GM23338 (cell line): ENCODE results near the gene SFXN5.

Experiments
- CREB1 ChIP-seq: fragments of 250-450 bp; sonication (Bioruptor Pico); IDR thresholded peaks from 2 replicates; pipeline ENCODE4 v1.5.0; 2020; ENCODE audit warnings: low read depth, mild to moderate bottlenecking, moderate library complexity
- EZH2 ChIP-seq: fragments of 200-600 bp; sonication (generic); IDR thresholded peaks from one replicate; pipeline ENCODE4 v1.8.0; 2017; ENCODE audit warnings: antibody characterized with exemption, mild to moderate bottlenecking, low read depth; ENCODE audit not compliant: unreplicated experiment
- EZH2phosphoT487 ChIP-seq: fragments of 200-600 bp; sonication (generic); IDR thresholded peaks from one replicate; pipeline ENCODE4 v1.8.1; 2018; ENCODE audit warnings: antibody characterized with exemption; ENCODE audit not compliant: unreplicated experiment
- JUNB ChIP-seq: IDR thresholded peaks from one replicate; pipeline ENCODE4 v1.6.1; 2016; ENCODE audit warnings: antibody characterized with exemption; ENCODE audit not compliant: unreplicated experiment
- NANOG ChIP-seq: IDR thresholded peaks from 2 replicates; pipeline ENCODE4 v1.6.1; 2016; ENCODE audit warnings: antibody characterized with exemption, borderline replicate concordance
- POLR2AphosphoS5 ChIP-seq: IDR thresholded peaks from 2 replicates; pipeline ENCODE4 v1.6.1; 2016; ENCODE audit warnings: antibody characterized with exemption, low read depth
- STAT1 ChIP-seq: IDR thresholded peaks from one replicate; pipeline ENCODE4 v1.6.1; 2016; ENCODE audit warnings: antibody characterized with exemption; ENCODE audit not compliant: unreplicated experiment
- ZNF331 ChIP-seq: fragments of 250-450 bp; sonication (Bioruptor Pico); IDR thresholded peaks from 2 replicates; pipeline ENCODE4 v1.5.0; 2020; ENCODE audit warnings: low read depth, mild to moderate bottlenecking, moderate library complexity
- TF ChIP-seq, protein P1 (sequence below), 2 experiments: fragments of 200-600 bp in 1 of 2; sonication (generic) in 1 of 2; conservative IDR thresholded peaks; 2 replicates each; pipeline versions ENCODE4 v1.5.1 to v1.6.1; 2016 to 2017; ENCODE audit warnings: antibody characterized with exemption in 2 of 2, low read depth in 2 of 2, mild to moderate bottlenecking in 2 of 2, moderate library complexity in 1 of 2
- TF ChIP-seq, protein P2 (sequence below): IDR thresholded peaks from one replicate; pipeline ENCODE4 v1.6.1; 2018; ENCODE audit warnings: antibody characterized with exemption; ENCODE audit not compliant: unreplicated experiment
- TF ChIP-seq, protein P3 (sequence below): IDR thresholded peaks from 2 replicates; pipeline ENCODE4 v1.6.1; 2016; ENCODE audit warnings: antibody characterized with exemption

DNA sequence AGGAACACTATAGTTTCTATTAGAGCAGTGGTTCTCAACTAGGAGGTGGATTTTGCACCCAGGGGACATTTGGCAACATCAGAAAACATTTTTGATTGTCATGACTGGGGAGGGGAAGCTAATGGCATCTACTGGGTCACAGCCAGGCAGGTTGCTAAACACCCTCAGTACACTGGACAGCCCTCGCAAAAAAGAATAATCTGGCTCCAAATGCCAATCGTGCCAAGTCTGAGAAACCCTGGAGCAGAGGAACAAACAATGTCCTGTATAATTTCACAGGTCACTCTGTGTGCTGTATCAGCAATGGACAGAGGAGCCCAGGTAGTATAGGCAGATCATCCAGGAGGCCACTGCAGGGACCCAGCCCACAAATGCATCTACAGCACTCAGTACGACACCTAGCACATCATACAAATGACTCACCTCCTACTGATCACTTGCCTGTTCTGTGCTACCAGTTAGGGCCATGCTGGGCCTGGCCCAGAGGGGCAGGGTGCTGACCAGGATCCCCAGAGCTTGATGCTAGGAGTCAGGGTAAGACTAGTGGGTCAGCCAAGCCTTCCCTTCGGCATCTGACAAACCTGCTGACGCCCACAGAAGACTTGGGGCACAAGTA is 37.6 kb downstream of the SFXN5 start:
- TF ChIP-seq, protein P1, sequence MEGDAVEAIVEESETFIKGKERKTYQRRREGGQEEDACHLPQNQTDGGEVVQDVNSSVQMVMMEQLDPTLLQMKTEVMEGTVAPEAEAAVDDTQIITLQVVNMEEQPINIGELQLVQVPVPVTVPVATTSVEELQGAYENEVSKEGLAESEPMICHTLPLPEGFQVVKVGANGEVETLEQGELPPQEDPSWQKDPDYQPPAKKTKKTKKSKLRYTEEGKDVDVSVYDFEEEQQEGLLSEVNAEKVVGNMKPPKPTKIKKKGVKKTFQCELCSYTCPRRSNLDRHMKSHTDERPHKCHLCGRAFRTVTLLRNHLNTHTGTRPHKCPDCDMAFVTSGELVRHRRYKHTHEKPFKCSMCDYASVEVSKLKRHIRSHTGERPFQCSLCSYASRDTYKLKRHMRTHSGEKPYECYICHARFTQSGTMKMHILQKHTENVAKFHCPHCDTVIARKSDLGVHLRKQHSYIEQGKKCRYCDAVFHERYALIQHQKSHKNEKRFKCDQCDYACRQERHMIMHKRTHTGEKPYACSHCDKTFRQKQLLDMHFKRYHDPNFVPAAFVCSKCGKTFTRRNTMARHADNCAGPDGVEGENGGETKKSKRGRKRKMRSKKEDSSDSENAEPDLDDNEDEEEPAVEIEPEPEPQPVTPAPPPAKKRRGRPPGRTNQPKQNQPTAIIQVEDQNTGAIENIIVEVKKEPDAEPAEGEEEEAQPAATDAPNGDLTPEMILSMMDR (conservative IDR thresholded peaks at IDR 0.05; ENCODE audit: low read depth in 2 of 2): no peak
- TF ChIP-seq, protein P2, sequence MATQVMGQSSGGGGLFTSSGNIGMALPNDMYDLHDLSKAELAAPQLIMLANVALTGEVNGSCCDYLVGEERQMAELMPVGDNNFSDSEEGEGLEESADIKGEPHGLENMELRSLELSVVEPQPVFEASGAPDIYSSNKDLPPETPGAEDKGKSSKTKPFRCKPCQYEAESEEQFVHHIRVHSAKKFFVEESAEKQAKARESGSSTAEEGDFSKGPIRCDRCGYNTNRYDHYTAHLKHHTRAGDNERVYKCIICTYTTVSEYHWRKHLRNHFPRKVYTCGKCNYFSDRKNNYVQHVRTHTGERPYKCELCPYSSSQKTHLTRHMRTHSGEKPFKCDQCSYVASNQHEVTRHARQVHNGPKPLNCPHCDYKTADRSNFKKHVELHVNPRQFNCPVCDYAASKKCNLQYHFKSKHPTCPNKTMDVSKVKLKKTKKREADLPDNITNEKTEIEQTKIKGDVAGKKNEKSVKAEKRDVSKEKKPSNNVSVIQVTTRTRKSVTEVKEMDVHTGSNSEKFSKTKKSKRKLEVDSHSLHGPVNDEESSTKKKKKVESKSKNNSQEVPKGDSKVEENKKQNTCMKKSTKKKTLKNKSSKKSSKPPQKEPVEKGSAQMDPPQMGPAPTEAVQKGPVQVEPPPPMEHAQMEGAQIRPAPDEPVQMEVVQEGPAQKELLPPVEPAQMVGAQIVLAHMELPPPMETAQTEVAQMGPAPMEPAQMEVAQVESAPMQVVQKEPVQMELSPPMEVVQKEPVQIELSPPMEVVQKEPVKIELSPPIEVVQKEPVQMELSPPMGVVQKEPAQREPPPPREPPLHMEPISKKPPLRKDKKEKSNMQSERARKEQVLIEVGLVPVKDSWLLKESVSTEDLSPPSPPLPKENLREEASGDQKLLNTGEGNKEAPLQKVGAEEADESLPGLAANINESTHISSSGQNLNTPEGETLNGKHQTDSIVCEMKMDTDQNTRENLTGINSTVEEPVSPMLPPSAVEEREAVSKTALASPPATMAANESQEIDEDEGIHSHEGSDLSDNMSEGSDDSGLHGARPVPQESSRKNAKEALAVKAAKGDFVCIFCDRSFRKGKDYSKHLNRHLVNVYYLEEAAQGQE: no peak
- TF ChIP-seq EZH2 (no peak), POLR2AphosphoS5 (no peak), JUNB (no peak), CREB1 (CRISPR knock-in tag) (no peak), EZH2phosphoT487 (no peak), STAT1 (no peak), ZNF331 (CRISPR knock-in tag) (no peak), NANOG (no peak)
- TF ChIP-seq, protein P3, sequence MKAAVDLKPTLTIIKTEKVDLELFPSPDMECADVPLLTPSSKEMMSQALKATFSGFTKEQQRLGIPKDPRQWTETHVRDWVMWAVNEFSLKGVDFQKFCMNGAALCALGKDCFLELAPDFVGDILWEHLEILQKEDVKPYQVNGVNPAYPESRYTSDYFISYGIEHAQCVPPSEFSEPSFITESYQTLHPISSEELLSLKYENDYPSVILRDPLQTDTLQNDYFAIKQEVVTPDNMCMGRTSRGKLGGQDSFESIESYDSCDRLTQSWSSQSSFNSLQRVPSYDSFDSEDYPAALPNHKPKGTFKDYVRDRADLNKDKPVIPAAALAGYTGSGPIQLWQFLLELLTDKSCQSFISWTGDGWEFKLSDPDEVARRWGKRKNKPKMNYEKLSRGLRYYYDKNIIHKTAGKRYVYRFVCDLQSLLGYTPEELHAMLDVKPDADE: no peak
